Fibroblast of peridontal ligament (primary cell): ENCODE results near the gene DBR1.
"Not testable (repeated sequence)": the region's sequence is repeated elsewhere in the genome, so short reads cannot be mapped to it uniquely, and the experiment has no call there.

Experiments used
- DNase-seq: peaks from one replicate; pipeline ENCODE4 v3.0.0-alpha.2; 2010; ENCODE audit errors: extremely low read depth

Gene DBR1

GRCh38 chr3:138186803-138187295 is 12.1 kb upstream of the DBR1 start:
- no peak for DNase-seq

GRCh38 chr3:138186221-138186620 is 11.5 kb upstream of the DBR1 start:
- peak; percentile 3 for DNase-seq

GRCh38 chr3:138184994-138185393 is 10.3 kb upstream of the DBR1 start:
- no peak for DNase-seq

GRCh38 chr3:138180375-138181029 is 5.8 kb upstream of the DBR1 start:
- DNase-seq, result peak; percentile 29

GRCh38 chr3:138173769-138174420 is 826 bp downstream of the DBR1 start:
- DNase-seq, result peak; percentile 13

- DNase-seq, result no peak
Observed at GRCh38 chr3:138172625-138173024, 2.1 kb downstream of the DBR1 start.

GRCh38 chr3:138165061-138165460 is 9.7 kb downstream of the DBR1 start:
- no peak for DNase-seq

- no peak for DNase-seq
Observed at GRCh38 chr3:138157743-138158142, 17.0 kb downstream of the DBR1 start.

GRCh38 chr3:138154534-138154933 is 20.2 kb downstream of the DBR1 start:
- no peak for DNase-seq

- no peak for DNase-seq
Observed at GRCh38 chr3:138148503-138148902, 26.2 kb downstream of the DBR1 start.

GRCh38 chr3:138142181-138142580 is 32.5 kb downstream of the DBR1 start:
- DNase-seq, result not testable (repeated sequence)

GRCh38 chr3:138140940-138141339 is 33.8 kb downstream of the DBR1 start:
- DNase-seq, result no peak

GRCh38 chr3:138139691-138140090 is 35.0 kb downstream of the DBR1 start:
- no peak for DNase-seq

- no peak for DNase-seq
Observed at GRCh38 chr3:138137861-138138260, 36.9 kb downstream of the DBR1 start.

GRCh38 chr3:138136201-138136600 is 38.5 kb downstream of the DBR1 start:
- DNase-seq, result no peak

- DNase-seq, result no peak
Observed at GRCh38 chr3:138135833-138136194, 38.9 kb downstream of the DBR1 start.

GRCh38 chr3:138135146-138135832 is 39.4 kb downstream of the DBR1 start:
- no peak for DNase-seq

- no peak for DNase-seq
Observed at GRCh38 chr3:138132239-138132638, 42.5 kb downstream of the DBR1 start, which contains the start of gene A4GNT. Gene A4GNT (minus strand): TSS chr3:138132390. CDS start chr3:138131256, 1,134 bp downstream.

GRCh38 chr3:138127636-138128365 is 46.9 kb downstream of the DBR1 start:
- DNase-seq, result no peak

GRCh38 chr3:138125548-138126221 is 49.0 kb downstream of the DBR1 start:
- peak; percentile 10 for DNase-seq

GRCh38 chr3:138124706-138125355 is 49.9 kb downstream of the DBR1 start:
- DNase-seq, result peak; percentile 61
